Kidney (tissue), 14 donors: Measurements from ENCODE around the gene NDNF. TPM values are rescaled to one million over a fixed set of nuclear protein-coding genes. Genes with fewer than 3 reads are reported as not detected.

Source experiments
- DNase-seq, 5 donors: peaks; one replicate each; pipeline ENCODE4 v3.0.0-alpha.2; 2013 to 2020
- FAIRE-seq: peaks from 2 replicates; lab custom pipeline; 2012; peaks lifted over from hg19 to GRCh38; lab: Jason Lieb, UNC
- H3K27ac ChIP-seq, 2 donors: one replicate each; pipeline ENCODE4 v1.7.0; 2013; ENCODE audit warnings: low read depth in 2 of 2, low read length in 2 of 2, inconsistent platforms in 1 of 2
- H3K27me3 ChIP-seq: one replicate; pipeline ENCODE4 v1.7.1; 2013; ENCODE audit warnings: low read length, inconsistent platforms; ENCODE audit not compliant: control insufficient read depth, insufficient read depth
- H3K36me3 ChIP-seq, 3 donors: one replicate each; pipeline versions ENCODE4 v1.7.0 to v1.7.1; 2013; ENCODE audit warnings: low read length in 3 of 3, control low read depth in 1 of 3, inconsistent platforms in 1 of 3; ENCODE audit not compliant: insufficient read depth in 3 of 3, control insufficient read depth in 2 of 3
- H3K4me1 ChIP-seq, 3 donors: one replicate each; pipeline versions ENCODE4 v1.7.0 to v1.7.1; 2013; ENCODE audit warnings: low read length in 3 of 3, inconsistent platforms in 1 of 3, low read depth in 1 of 3; ENCODE audit not compliant: control insufficient read depth in 2 of 3, insufficient read depth in 2 of 3
- H3K4me3 ChIP-seq, 3 donors: one replicate each; pipeline versions ENCODE4 v1.7.0 to v1.8.1; 2013; ENCODE audit warnings: low read length in 3 of 3, control low read depth in 1 of 3, inconsistent platforms in 1 of 3
- H3K9ac ChIP-seq, 3 donors: one replicate each; pipeline versions ENCODE4 v1.7.0 to v1.7.1; 2013; ENCODE audit warnings: low read length in 3 of 3, control low read depth in 1 of 3, inconsistent platforms in 1 of 3
- H3K9me3 ChIP-seq, 3 donors: one replicate each; pipeline versions ENCODE4 v1.7.0 to v1.7.1; 2013; ENCODE audit warnings: low read length in 3 of 3, control low read depth in 1 of 3, inconsistent platforms in 1 of 3; ENCODE audit not compliant: control insufficient read depth in 2 of 3, insufficient read depth in 1 of 3
- CTCF ChIP-seq: IDR thresholded peaks from 3 replicates; pipeline ENCODE4 v1.5.1; 2012; ENCODE audit warnings: mild to moderate bottlenecking, moderate library complexity, borderline replicate concordance; ENCODE audit not compliant: insufficient read depth; ENCODE audit errors: extremely low read depth
- intact Hi-C: fragments of 100-400 bp; cut with DNase I; formaldehyde crosslinking; loops from one replicate; pipeline ENCODE4 v1.11.1; 2022
- polyA plus RNA-seq: library from polyadenylated mRNA; stranded (reverse); fragments of 350-450 nt; fragmentation: Illumina TruSeq; extraction: RNeasy Lipid Tissue Mini Kit (QIAGEN cat#74804); gene quantifications from one replicate; pipeline ENCODE4 v1.2.3, GENCODE V29; 2014; ENCODE audit warnings: low read depth, low replicate concordance; ENCODE audit not compliant: insufficient read depth
- total RNA-seq: library from RNA; stranded (reverse); fragmentation: NEBNext Ultra II Directional; extraction: Animal tissue kit (Norgen Biotek cat#: 25700); gene quantifications from one replicate; pipeline ENCODE4 v1.2.1, GENCODE V29; 2021
- donor health status: control.
- donor health status: control.
- donor health status: control.
- donor health status: control.
- donor health status: control.
- donor health status: DM: yes; HTN: yes; CAD: no.
- donor health status: Normal renal cell carcinoma (clear cell type).

NDNF gene
- total and polyA plus RNA-seq, 2 donors from 2014 or later = 1.6 to 14.7 TPM

DNA sequence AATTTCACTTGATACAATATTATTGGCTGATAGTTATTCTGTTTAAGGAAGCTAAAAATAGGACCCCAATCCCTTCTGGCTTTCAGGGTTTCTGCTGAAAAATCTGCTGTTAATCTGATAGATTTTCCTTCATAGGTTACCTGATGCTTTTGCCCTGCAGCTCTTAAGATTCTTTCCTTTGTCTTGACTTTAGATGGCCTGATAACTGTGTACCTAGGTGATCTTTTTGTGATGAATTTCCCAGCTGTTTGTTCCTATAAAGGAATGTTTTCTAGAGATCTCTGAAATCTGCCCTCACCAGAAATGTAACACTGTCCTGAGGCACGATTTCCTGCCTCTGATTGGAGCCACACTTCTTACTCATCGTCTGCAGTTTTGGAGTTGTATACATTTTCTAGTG, 80.5 kb downstream of the NDNF start:
- no peaks in the 10 kb centered on the region for H3K36me3 ChIP-seq
- TF ChIP-seq CTCF = no peak
- no peak overlapping the region for H3K27ac ChIP-seq
- no peaks in the 10 kb centered on the region for H3K9me3 ChIP-seq
- no peak for FAIRE-seq
- H3K9ac ChIP-seq = no peak overlapping the region
- H3K27me3 ChIP-seq = no peaks in the 10 kb centered on the region
- DNase-seq = no peak
- H3K4me3 ChIP-seq = no peak overlapping the region
- H3K4me1 ChIP-seq = no peaks in the 10 kb centered on the region
- intact Hi-C loops = no loop called here

DNA sequence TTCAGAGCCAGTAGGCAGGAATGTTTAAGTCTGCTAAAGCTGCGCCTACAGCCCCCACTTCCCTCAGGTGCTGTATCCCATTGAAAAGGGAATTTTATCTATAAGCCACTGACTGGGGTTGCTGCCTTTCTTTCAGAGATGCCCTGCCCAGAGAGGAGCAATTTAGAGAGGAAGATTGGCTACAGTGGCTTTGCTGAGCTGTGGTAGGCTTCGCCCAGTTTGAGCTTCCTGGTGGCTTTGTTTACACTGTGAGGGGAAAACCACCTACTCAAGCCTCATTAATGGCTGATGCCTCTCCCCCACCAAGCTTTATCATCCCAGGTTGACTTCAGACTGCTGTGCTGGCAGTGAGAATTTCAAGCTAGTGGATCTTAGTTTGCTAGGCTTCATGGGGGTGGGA, 82.1 kb downstream of the NDNF start:
- no peak for FAIRE-seq

More for the DNA sequence above, 82.1 kb downstream of the NDNF start:
- Histone ChIP-seq H3K9me3 (no peaks in the 10 kb centered on the region), H3K4me3 (no peak overlapping the region), H3K27ac (no peak overlapping the region), H3K36me3 (no peaks in the 10 kb centered on the region), H3K9ac (no peak overlapping the region), H3K27me3 (no peaks in the 10 kb centered on the region), H3K4me1 (no peaks in the 10 kb centered on the region)
- intact Hi-C loops = no loop called here
- TF ChIP-seq CTCF = no peak
- DNase-seq = no peak

Other genes with a start within 250 kb of the NDNF start
- gene PRDM5, start 149.8 kb downstream of the NDNF start, total RNA-seq = 9.1 TPM
- 2.6 TPM for gene PRDM5, start 149.8 kb downstream of the NDNF start, polyA plus RNA-seq
- 0.63 TPM for gene TNIP3, start 91.8 kb upstream of the NDNF start, total RNA-seq
- gene TNIP3, start 91.8 kb upstream of the NDNF start, polyA plus RNA-seq = not detected